SK-N-MC (cell line): ENCODE data around the gene TMEM150C.

ENCODE experiments used
- EZH2 ChIP-seq: fragments of 200-600 bp; sonication (generic); IDR thresholded peaks from one replicate; pipeline ENCODE4 v1.6.1; 2017; ENCODE audit warnings: antibody characterized with exemption
- POLR2AphosphoS5 ChIP-seq: IDR thresholded peaks from 2 replicates; pipeline ENCODE4 v1.6.1; 2012; ENCODE audit warnings: mild to moderate bottlenecking, low read depth, low read length, borderline replicate concordance

DNA sequence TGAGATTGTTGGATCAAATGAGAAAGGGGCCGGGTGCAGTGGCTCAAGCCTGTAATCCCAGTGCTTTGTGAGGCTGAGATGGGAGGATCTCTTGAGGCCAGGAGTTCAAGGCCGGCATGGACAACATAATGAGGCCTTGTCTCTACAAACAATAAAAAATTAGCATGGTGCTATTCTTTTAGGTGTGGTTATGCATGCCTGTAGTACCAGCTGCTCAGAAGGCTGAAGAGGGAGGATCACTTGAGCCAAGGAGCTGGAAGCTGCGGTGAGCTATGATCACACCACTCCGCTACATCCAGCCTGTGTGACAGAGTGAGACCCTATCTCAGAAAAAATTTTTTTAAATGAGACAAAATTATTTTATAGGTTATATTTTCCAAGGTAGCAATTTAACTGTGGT, 49.7 kb upstream of the TMEM150C start:
- TF ChIP-seq EZH2 (no peak), POLR2AphosphoS5 (no peak)
